Activated T-cell treated with anti-CD3 and anti-CD28 coated beads, Interleukin-2, amount 50 U/mL, for 4 hours (primary cell): Measurements from ENCODE around the gene COPB1. TPM values are rescaled to one million over a fixed set of nuclear protein-coding genes. Genes with fewer than 3 reads are reported as not detected.

Experiments
- ATAC-seq, 2 donors: fragments of 200-7000 bp; cut with Tn5 transposase; one replicate each; pipeline ENCODE4 v1.10.0; 2021
- DNase-seq: peaks from one replicate; pipeline ENCODE4 v3.0.0-alpha.2; 2020
- H3K27me3 Mint-ChIP-seq: one replicate; pipeline ENCODE4 v1.8.0; 2021; ENCODE audit warnings: low read depth, mixed read lengths
- H3K36me3 Mint-ChIP-seq: one replicate; pipeline ENCODE4 v1.8.0; 2022; ENCODE audit warnings: mixed read lengths; ENCODE audit not compliant: insufficient read depth
- H3K4me1 Mint-ChIP-seq: one replicate; pipeline ENCODE4 v1.8.0; 2021; ENCODE audit warnings: low read depth, mixed read lengths
- H3K4me3 Mint-ChIP-seq: one replicate; pipeline ENCODE4 v1.8.0; 2021; ENCODE audit warnings: mild to moderate bottlenecking, moderate library complexity, mixed read lengths
- H3K9me3 Mint-ChIP-seq: one replicate; pipeline ENCODE4 v1.8.0; 2021; ENCODE audit warnings: mixed read lengths
- total RNA-seq, 3 donors: library from RNA; stranded (reverse); gene quantifications; one replicate each; pipeline ENCODE4 v1.2.1, GENCODE V29; 2021

Gene COPB1
- total RNA-seq, 3 donors from 2014 or later, result 102 to 123 (median 104) TPM

DNA sequence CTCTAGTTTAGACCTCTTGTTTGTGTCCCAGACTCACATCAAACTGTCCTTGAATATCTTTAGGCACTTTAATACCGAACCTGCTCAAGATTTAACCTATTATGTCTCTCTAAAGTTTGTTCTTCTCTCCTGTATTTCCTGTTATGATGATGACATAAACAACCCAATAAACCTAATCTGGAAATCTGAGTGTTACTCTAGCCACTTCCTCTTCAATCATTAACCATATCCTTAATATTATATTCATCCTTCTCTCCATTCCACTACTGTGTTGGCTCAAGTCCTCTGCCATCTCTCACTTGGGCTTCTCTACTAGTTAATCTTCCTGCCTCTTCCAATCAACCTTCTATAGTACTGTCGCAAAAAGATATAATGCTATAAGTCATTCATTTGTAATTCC is 36.0 kb downstream of the COPB1 start:
- Mint-ChIP-seq H3K27me3 (no peaks in the 10 kb centered on the region), H3K4me3 (no peak overlapping the region), H3K36me3 (peaks cover 34% of the 10 kb centered on the region), H3K4me1 (peaks cover 13% of the 10 kb centered on the region), H3K9me3 (no peaks in the 10 kb centered on the region)
- DNase-seq (no peak), ATAC-seq (no peak)

- Mint-ChIP-seq H3K4me1 (no peaks in the 10 kb centered on the region), H3K27me3 (no peaks in the 10 kb centered on the region), H3K9me3 (no peaks in the 10 kb centered on the region), H3K4me3 (no peak overlapping the region), H3K36me3 (peaks cover 28% of the 10 kb centered on the region)
- ATAC-seq (no peak), DNase-seq (no peak)
Observed at GRCh38 chr11:14460147-14460546, 39.5 kb downstream of the COPB1 start.

- ATAC-seq (no peak), DNase-seq (no peak)
- H3K36me3 Mint-ChIP-seq, result peaks cover 27% of the 10 kb centered on the region
- no peaks in the 10 kb centered on the region for H3K9me3 Mint-ChIP-seq
- H3K27me3 Mint-ChIP-seq, result no peaks in the 10 kb centered on the region
- no peak overlapping the region for H3K4me3 Mint-ChIP-seq
- H3K4me1 Mint-ChIP-seq, result no peaks in the 10 kb centered on the region
Observed at GRCh38 chr11:14458377-14458776, 41.2 kb downstream of the COPB1 start.

GRCh38 chr11:14455648-14456430 is 43.8 kb downstream of the COPB1 start:
- DNase-seq (no peak), ATAC-seq (no peak)
- H3K4me3 Mint-ChIP-seq, result no peak overlapping the region
- H3K27me3 Mint-ChIP-seq, result no peaks in the 10 kb centered on the region
- no peaks in the 10 kb centered on the region for H3K4me1 Mint-ChIP-seq
- H3K9me3 Mint-ChIP-seq, result no peaks in the 10 kb centered on the region
- H3K36me3 Mint-ChIP-seq, result peaks cover 22% of the 10 kb centered on the region

GRCh38 chr11:14454861-14455632 is 44.6 kb downstream of the COPB1 start:
- Mint-ChIP-seq H3K9me3 (no peaks in the 10 kb centered on the region), H3K36me3 (peaks cover 22% of the 10 kb centered on the region), H3K4me1 (no peaks in the 10 kb centered on the region), H3K27me3 (no peaks in the 10 kb centered on the region), H3K4me3 (no peak overlapping the region)
- ATAC-seq (peak in 1 of 2 donors; percentile 43), DNase-seq (no peak)

GRCh38 chr11:14451825-14452224 is 47.8 kb downstream of the COPB1 start:
- peaks cover 11% of the 10 kb centered on the region for H3K36me3 Mint-ChIP-seq
- no peaks in the 10 kb centered on the region for H3K9me3 Mint-ChIP-seq
- H3K27me3 Mint-ChIP-seq, result no peaks in the 10 kb centered on the region
- H3K4me1 Mint-ChIP-seq, result peaks cover 9% of the 10 kb centered on the region
- no peak overlapping the region for H3K4me3 Mint-ChIP-seq
- ATAC-seq (no peak), DNase-seq (no peak)

DNA sequence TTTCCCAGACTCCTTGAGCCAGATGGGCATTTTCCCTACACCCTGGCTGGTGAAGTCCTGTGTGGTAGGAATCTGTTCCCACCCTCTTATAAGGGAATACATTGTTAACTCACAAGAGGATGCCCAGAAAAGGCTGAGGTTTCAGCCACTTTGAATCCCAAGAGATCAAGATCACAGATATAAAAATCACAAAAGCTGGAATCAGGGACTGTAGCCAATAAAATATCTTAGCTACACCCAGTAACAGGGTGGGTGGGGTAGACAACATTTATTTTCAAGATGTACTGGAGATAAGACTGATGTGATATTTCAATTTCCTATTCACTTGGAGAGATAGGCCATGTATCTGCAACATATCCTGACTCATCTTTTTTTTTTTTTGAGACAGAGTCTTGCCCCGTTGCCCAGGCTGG is 50.3 kb downstream of the COPB1 start:
- Mint-ChIP-seq H3K4me3 (no peak overlapping the region), H3K27me3 (no peaks in the 10 kb centered on the region), H3K36me3 (peaks cover 6% of the 10 kb centered on the region), H3K4me1 (peaks cover 21% of the 10 kb centered on the region), H3K9me3 (no peaks in the 10 kb centered on the region)
- DNase-seq (no peak), ATAC-seq (no peak)

DNA sequence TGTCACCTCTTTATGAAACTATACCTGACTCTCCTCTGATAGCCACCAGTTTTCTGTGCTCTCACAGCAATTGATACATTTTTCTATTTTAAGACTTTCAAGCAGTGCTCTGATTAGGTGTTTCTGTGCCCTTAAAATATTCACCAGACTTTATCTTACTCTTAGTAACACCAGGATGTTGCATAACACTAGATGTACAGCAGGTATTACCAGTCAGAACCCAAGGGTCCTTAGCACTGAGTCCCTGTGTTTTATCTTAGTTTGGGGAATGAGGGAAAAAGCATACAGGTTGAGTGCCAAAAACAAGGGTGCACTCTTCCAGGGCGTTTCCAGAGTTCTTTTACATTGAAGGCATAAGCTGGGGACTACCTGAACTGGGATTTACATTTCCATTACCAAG is 51.4 kb downstream of the COPB1 start:
- Mint-ChIP-seq H3K4me1 (peaks cover 21% of the 10 kb centered on the region), H3K9me3 (no peaks in the 10 kb centered on the region), H3K27me3 (no peaks in the 10 kb centered on the region), H3K36me3 (peaks cover 6% of the 10 kb centered on the region), H3K4me3 (no peak overlapping the region)
- DNase-seq (no peak), ATAC-seq (no peak)

DNA sequence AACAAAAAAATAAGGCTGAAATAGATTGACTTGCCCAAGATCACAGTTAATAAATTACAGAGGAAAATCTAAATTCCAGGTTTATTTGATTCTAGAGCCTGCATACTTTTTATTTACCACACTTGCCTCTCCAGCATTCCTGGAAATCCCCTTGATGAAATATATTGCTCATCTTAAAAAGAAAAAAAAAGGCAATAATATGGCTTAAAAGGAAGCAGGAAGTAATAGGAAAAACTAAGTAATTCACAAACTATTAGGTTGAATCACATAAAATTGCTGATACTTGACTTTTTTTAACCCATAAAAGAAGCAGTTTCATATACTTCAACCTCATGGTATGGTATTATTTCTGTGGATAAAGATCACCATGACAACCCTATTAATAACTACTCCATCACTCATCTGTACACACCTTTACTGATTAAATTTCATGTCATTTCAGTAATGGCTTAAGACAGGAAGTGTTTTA is 52.9 kb downstream of the COPB1 start:
- H3K36me3 Mint-ChIP-seq, result peaks cover 7% of the 10 kb centered on the region
- no peaks in the 10 kb centered on the region for H3K27me3 Mint-ChIP-seq
- ATAC-seq (no peak), DNase-seq (no peak)
- peaks cover 21% of the 10 kb centered on the region for H3K4me1 Mint-ChIP-seq
- no peak overlapping the region for H3K4me3 Mint-ChIP-seq
- no peaks in the 10 kb centered on the region for H3K9me3 Mint-ChIP-seq

GRCh38 chr11:14445542-14446530 is 53.8 kb downstream of the COPB1 start:
- Mint-ChIP-seq H3K4me1 (peaks cover 21% of the 10 kb centered on the region), H3K9me3 (no peaks in the 10 kb centered on the region), H3K27me3 (no peaks in the 10 kb centered on the region), H3K36me3 (peaks cover 7% of the 10 kb centered on the region), H3K4me3 (no peak overlapping the region)
- ATAC-seq (no peak), DNase-seq (no peak)

DNA sequence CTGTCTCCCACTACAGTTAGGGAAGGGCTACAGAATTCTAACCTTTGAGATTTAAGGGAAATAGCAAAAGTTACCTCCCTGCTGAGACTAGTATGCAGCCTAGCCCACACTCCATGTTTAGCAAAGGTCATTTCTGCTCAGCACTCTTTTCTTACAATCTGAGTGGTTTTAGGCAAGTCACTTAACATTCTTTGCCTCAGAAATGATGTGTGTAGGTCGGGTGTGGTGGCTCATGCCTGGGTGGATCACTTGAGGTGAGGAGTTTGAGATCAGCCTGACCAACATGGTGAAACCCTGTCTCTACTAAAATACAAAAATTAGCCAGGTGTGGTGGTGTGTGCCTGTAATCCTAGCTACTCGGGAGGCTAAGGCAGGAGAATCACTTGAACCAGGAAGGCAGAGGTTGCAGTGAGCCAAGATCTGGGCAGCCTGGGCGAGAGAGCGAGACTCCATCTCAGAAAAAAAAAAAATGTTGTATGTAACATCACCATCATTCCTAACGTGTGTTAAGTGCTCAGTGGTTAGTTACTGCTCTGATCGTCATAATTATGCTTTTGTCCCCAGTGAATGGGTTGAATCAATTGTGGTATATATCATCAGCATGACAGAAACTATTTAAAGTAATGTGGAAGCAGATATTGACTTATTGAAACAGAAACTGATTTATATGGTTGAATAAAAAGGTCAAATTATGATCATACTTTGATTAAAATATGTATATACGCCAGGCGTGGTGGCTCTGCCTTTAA is 55.0 kb downstream of the COPB1 start:
- no peak overlapping the region for H3K4me3 Mint-ChIP-seq
- no peaks in the 10 kb centered on the region for H3K27me3 Mint-ChIP-seq
- DNase-seq, result no peak
- no peaks in the 10 kb centered on the region for H3K9me3 Mint-ChIP-seq
- ATAC-seq, result no peak
- peaks cover 3% of the 10 kb centered on the region for H3K36me3 Mint-ChIP-seq
- H3K4me1 Mint-ChIP-seq, result peaks cover 24% of the 10 kb centered on the region

- ATAC-seq, result no peak
- Mint-ChIP-seq H3K4me1 (peaks cover 34% of the 10 kb centered on the region), H3K4me3 (no peak overlapping the region), H3K36me3 (peaks cover 3% of the 10 kb centered on the region), H3K27me3 (no peaks in the 10 kb centered on the region), H3K9me3 (no peaks in the 10 kb centered on the region)
- no peak for DNase-seq
Observed at GRCh38 chr11:14443638-14444037, 56.0 kb downstream of the COPB1 start.

GRCh38 chr11:14435717-14436512 is 63.7 kb downstream of the COPB1 start:
- H3K4me1 Mint-ChIP-seq, result peaks cover 31% of the 10 kb centered on the region
- no peak for ATAC-seq
- no peak for DNase-seq
- H3K36me3 Mint-ChIP-seq, result peaks cover 3% of the 10 kb centered on the region
- no peaks in the 10 kb centered on the region for H3K27me3 Mint-ChIP-seq
- no peak overlapping the region for H3K4me3 Mint-ChIP-seq
- peaks cover 4% of the 10 kb centered on the region for H3K9me3 Mint-ChIP-seq
